Skeletal muscle tissue (tissue), 4 donors: ENCODE measurements around the gene ATP1A1. TPM values are rescaled to one million over a fixed set of nuclear protein-coding genes. Genes with fewer than 3 reads are reported as not detected.

Source experiments
- H3K27ac ChIP-seq: one replicate; pipeline ENCODE4 v1.7.0; 2013; ENCODE audit warnings: mild to moderate bottlenecking, low read depth, low read length, inconsistent platforms
- H3K27me3 ChIP-seq, 3 donors: one replicate each; pipeline ENCODE4 v1.7.0; 2013; ENCODE audit warnings: low read length in 3 of 3; ENCODE audit not compliant: control insufficient read depth in 3 of 3, insufficient read depth in 3 of 3
- H3K36me3 ChIP-seq, 3 donors: one replicate each; pipeline ENCODE4 v1.7.0; 2013; ENCODE audit warnings: low read length in 3 of 3; ENCODE audit not compliant: control insufficient read depth in 3 of 3, insufficient read depth in 3 of 3
- H3K4me1 ChIP-seq, 3 donors: one replicate each; pipeline ENCODE4 v1.7.0; 2013; ENCODE audit warnings: low read length in 3 of 3, mild to moderate bottlenecking in 3 of 3; ENCODE audit not compliant: control insufficient read depth in 3 of 3, insufficient read depth in 3 of 3
- H3K4me3 ChIP-seq, 3 donors: one replicate each; pipeline ENCODE4 v1.7.0; 2013; ENCODE audit warnings: low read length in 3 of 3
- H3K9ac ChIP-seq, 3 donors: one replicate each; pipeline ENCODE4 v1.7.0; 2013; ENCODE audit warnings: low read length in 3 of 3, mild to moderate bottlenecking in 3 of 3, moderate library complexity in 2 of 3, low read depth in 1 of 3
- H3K9me3 ChIP-seq, 3 donors: one replicate each; pipeline ENCODE4 v1.7.0; 2013; ENCODE audit warnings: low read length in 3 of 3; ENCODE audit not compliant: control insufficient read depth in 3 of 3
- total RNA-seq: library from RNA; depleted of rRNA; stranded (reverse); fragments of >200 nt; gene quantifications from one replicate; pipeline ENCODE4 v1.2.3, GENCODE V29; 2014
- donor health status: Osteomylitis.

The ATP1A1 gene
- total RNA-seq, 1 donor from 2014 or later = 74.1 TPM

- Histone ChIP-seq H3K27me3 (no peaks in the 10 kb centered on the region), H3K9ac (no peak overlapping the region), H3K4me3 (no peak overlapping the region), H3K36me3 (no peaks in the 10 kb centered on the region), H3K9me3 (no peaks in the 10 kb centered on the region), H3K27ac (no peak overlapping the region), H3K4me1 (peaks cover 3 to 15% (median 8%) of the 10 kb centered on the region in 3 donors)
Observed at GRCh38 chr1:116343019-116343418, 30.0 kb upstream of the ATP1A1 start.

- Histone ChIP-seq H3K9ac (no peak overlapping the region), H3K27me3 (no peaks in the 10 kb centered on the region), H3K27ac (no peak overlapping the region), H3K4me3 (no peak overlapping the region), H3K9me3 (no peaks in the 10 kb centered on the region), H3K36me3 (no peaks in the 10 kb centered on the region), H3K4me1 (peaks cover 3 to 15% (median 10%) of the 10 kb centered on the region in 3 donors)
Observed at GRCh38 chr1:116345011-116345410, 28.0 kb upstream of the ATP1A1 start.

GRCh38 chr1:116345843-116346242 is 27.2 kb upstream of the ATP1A1 start:
- Histone ChIP-seq H3K4me3 (no peak overlapping the region), H3K36me3 (no peaks in the 10 kb centered on the region), H3K27me3 (no peaks in the 10 kb centered on the region)

GRCh38 chr1:116346943-116347673 is 25.9 kb upstream of the ATP1A1 start:
- H3K4me3 ChIP-seq = no peak overlapping the region
- no peaks in the 10 kb centered on the region for H3K27me3 ChIP-seq
- no peaks in the 10 kb centered on the region for H3K9me3 ChIP-seq
- peaks cover 3 to 15% (median 10%) of the 10 kb centered on the region in 3 donors for H3K4me1 ChIP-seq
- H3K9ac ChIP-seq = peak overlapping the region in 1 of 3 donors; percentile 12
- H3K27ac ChIP-seq = peak overlapping the region; percentile 68
- H3K36me3 ChIP-seq = no peaks in the 10 kb centered on the region

More at GRCh38 chr1:116345843-116346242, 27.2 kb upstream of the ATP1A1 start:
- Histone ChIP-seq H3K9ac (no peak overlapping the region), H3K4me1 (peaks cover 3 to 15% (median 10%) of the 10 kb centered on the region in 3 donors), H3K9me3 (no peaks in the 10 kb centered on the region), H3K27ac (no peak overlapping the region)

- Histone ChIP-seq H3K9ac (peak overlapping the region in 1 of 3 donors; percentile 12), H3K36me3 (no peaks in the 10 kb centered on the region), H3K4me1 (peaks cover 3 to 15% (median 10%) of the 10 kb centered on the region in 3 donors), H3K9me3 (no peaks in the 10 kb centered on the region), H3K4me3 (no peak overlapping the region), H3K27me3 (no peaks in the 10 kb centered on the region), H3K27ac (peak overlapping the region; percentile 68)
Observed at GRCh38 chr1:116347696-116348095, 25.3 kb upstream of the ATP1A1 start.

GRCh38 chr1:116350097-116350645 is 22.9 kb upstream of the ATP1A1 start:
- Histone ChIP-seq H3K4me1 (peaks cover 3 to 15% (median 10%) of the 10 kb centered on the region in 3 donors), H3K4me3 (no peak overlapping the region), H3K9ac (no peak overlapping the region), H3K27me3 (no peaks in the 10 kb centered on the region), H3K9me3 (no peaks in the 10 kb centered on the region), H3K27ac (no peak overlapping the region), H3K36me3 (no peaks in the 10 kb centered on the region)

- no peak overlapping the region for H3K27ac ChIP-seq
- H3K4me1 ChIP-seq = peaks cover 0 to 8% (median 6%) of the 10 kb centered on the region in 3 donors
- no peak overlapping the region for H3K4me3 ChIP-seq
- H3K36me3 ChIP-seq = no peaks in the 10 kb centered on the region
- no peak overlapping the region for H3K9ac ChIP-seq
- no peaks in the 10 kb centered on the region for H3K9me3 ChIP-seq
- no peaks in the 10 kb centered on the region for H3K27me3 ChIP-seq
Observed at GRCh38 chr1:116351914-116352313, 21.1 kb upstream of the ATP1A1 start.

GRCh38 chr1:116352349-116352813 is 20.7 kb upstream of the ATP1A1 start:
- Histone ChIP-seq H3K27me3 (no peaks in the 10 kb centered on the region), H3K4me1 (peaks cover 0 to 4% (median 2%) of the 10 kb centered on the region in 3 donors), H3K9me3 (no peaks in the 10 kb centered on the region), H3K36me3 (no peaks in the 10 kb centered on the region), H3K27ac (no peak overlapping the region), H3K9ac (no peak overlapping the region), H3K4me3 (no peak overlapping the region)

GRCh38 chr1:116353155-116353554 is 19.9 kb upstream of the ATP1A1 start:
- Histone ChIP-seq H3K9ac (no peak overlapping the region), H3K4me3 (no peak overlapping the region), H3K9me3 (no peaks in the 10 kb centered on the region), H3K36me3 (no peaks in the 10 kb centered on the region), H3K4me1 (peaks cover 0 to under 1% (median 0%) of the 10 kb centered on the region in 3 donors), H3K27me3 (no peaks in the 10 kb centered on the region), H3K27ac (no peak overlapping the region)

GRCh38 chr1:116356067-116356466 is 17.0 kb upstream of the ATP1A1 start:
- Histone ChIP-seq H3K9me3 (no peaks in the 10 kb centered on the region), H3K9ac (no peak overlapping the region), H3K27ac (no peak overlapping the region), H3K27me3 (no peaks in the 10 kb centered on the region), H3K4me3 (no peak overlapping the region), H3K36me3 (no peaks in the 10 kb centered on the region), H3K4me1 (no peaks in the 10 kb centered on the region)
